Karpas-422 (cell line): ENCODE results near the gene SARDH. TPM values are rescaled to one million over a fixed set of nuclear protein-coding genes. Genes with fewer than 3 reads are reported as not detected.
"Not testable (repeated sequence)": the region's sequence is repeated elsewhere in the genome, so short reads cannot be mapped to it uniquely, and the experiment has no call there.

Experiments used
- DNase-seq: peaks from one replicate; pipeline ENCODE4 v3.0.0-alpha.2; 2015
- H2AFZ ChIP-seq: fragments of 200-600 bp; sonication (generic); 2 replicates; pipeline ENCODE4 v1.6.1; 2014; ENCODE audit warnings: antibody characterized with exemption, low read length, mixed read lengths
- H3K27ac ChIP-seq: fragments of 200-600 bp; sonication (generic); 2 replicates; pipeline ENCODE4 v1.5.1; 2014; ENCODE audit warnings: mild to moderate bottlenecking, low read length, moderate library complexity
- H3K27me3 ChIP-seq: fragments of 200-600 bp; sonication (generic); 2 replicates; pipeline ENCODE4 v1.6.1; 2014; ENCODE audit warnings: low read length, mixed read lengths
- H3K36me3 ChIP-seq: fragments of 200-600 bp; sonication (generic); 2 replicates; pipeline ENCODE4 v1.6.1; 2014; ENCODE audit warnings: low read length, mixed read lengths; ENCODE audit not compliant: insufficient read depth
- H3K4me1 ChIP-seq: fragments of 200-600 bp; sonication (generic); 2 replicates; pipeline ENCODE4 v1.6.1; 2014; ENCODE audit warnings: mild to moderate bottlenecking, low read length, mixed read lengths
- H3K4me2 ChIP-seq: fragments of 200-600 bp; sonication (generic); 2 replicates; pipeline ENCODE4 v1.6.1; 2014; ENCODE audit warnings: low read length, low read depth, mild to moderate bottlenecking; ENCODE audit not compliant: poor library complexity, severe bottlenecking
- H3K4me3 ChIP-seq: fragments of 200-600 bp; sonication (generic); 2 replicates; pipeline ENCODE4 v1.5.1; 2014; ENCODE audit warnings: mild to moderate bottlenecking, antibody characterized with exemption, low read length, mixed read lengths
- H3K79me2 ChIP-seq: fragments of 200-600 bp; sonication (generic); 2 replicates; pipeline ENCODE4 v1.6.1; 2014; ENCODE audit warnings: mild to moderate bottlenecking, low read length, mixed read lengths
- H3K9ac ChIP-seq: fragments of 200-600 bp; sonication (generic); 2 replicates; pipeline ENCODE4 v1.6.0; 2014; ENCODE audit warnings: low read length
- H3K9me2 ChIP-seq: fragments of 200-600 bp; sonication (generic), shearing (Covaris generic); replicated peaks from 2 replicates; pipeline ENCODE4 v1.6.0; 2014; ENCODE audit warnings: mild to moderate bottlenecking, low read length, moderate library complexity; ENCODE audit not compliant: insufficient read depth
- H3K9me3 ChIP-seq: fragments of 300-700, 200-600 bp; sonication (generic); 2 replicates; pipeline ENCODE4 v1.6.1; 2014; ENCODE audit warnings: low read length, mixed read lengths
- H4K20me1 ChIP-seq: fragments of 200-600 bp; sonication (generic); 2 replicates; pipeline ENCODE4 v1.6.1; 2014; ENCODE audit warnings: mild to moderate bottlenecking, antibody characterized with exemption, low read length, low read depth; ENCODE audit not compliant: insufficient read depth
- total RNA-seq: library from RNA; depleted of rRNA; stranded (reverse); fragments of >200 nt; shearing (Covaris generic); gene quantifications from 2 replicates; pipeline ENCODE4 v1.2.3, GENCODE V29; 2014; ENCODE audit warnings: low replicate concordance

Gene SARDH
- total RNA-seq, 1 experiment from 2014 or later: not detected

- Histone ChIP-seq H3K4me1 (no peaks in the 10 kb centered on the region), H3K27me3 (no peaks in the 10 kb centered on the region), H4K20me1 (no peaks in the 10 kb centered on the region), H3K27ac (no peak overlapping the region), H3K36me3 (no peaks in the 10 kb centered on the region), H3K9me2 (no peaks in the 10 kb centered on the region), H2AFZ (no peak overlapping the region), H3K4me2 (no peak overlapping the region), H3K4me3 (no peak overlapping the region), H3K9me3 (no peaks in the 10 kb centered on the region), H3K9ac (no peak overlapping the region), H3K79me2 (no peaks in the 10 kb centered on the region)
- no peak for DNase-seq
Measured at GRCh38 chr9:133679466-133680061, 58.6 kb downstream of the SARDH start.

DNA sequence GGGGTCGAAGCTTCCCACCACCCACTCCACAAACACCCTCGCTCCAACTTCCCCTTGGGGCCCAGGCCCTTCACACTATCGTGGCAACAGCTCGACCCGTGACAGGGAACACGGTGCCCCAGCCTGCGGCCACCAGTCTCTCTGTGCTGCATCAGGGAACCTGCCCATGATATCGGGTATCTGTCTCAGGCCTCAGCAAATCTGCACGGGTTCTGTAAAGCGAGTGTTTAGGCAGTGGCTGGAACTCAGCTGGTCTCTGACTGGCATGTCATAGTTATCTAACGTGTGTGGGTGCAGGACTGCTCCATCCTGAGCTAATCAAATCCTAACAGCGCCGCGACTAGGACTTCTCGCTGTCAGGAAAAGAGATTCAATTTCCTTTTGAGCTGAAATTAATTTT, 59.1 kb downstream of the SARDH start:
- no peak overlapping the region for H2AFZ ChIP-seq
- H3K9ac ChIP-seq: no peak overlapping the region
- no peaks in the 10 kb centered on the region for H3K9me3 ChIP-seq
- no peaks in the 10 kb centered on the region for H4K20me1 ChIP-seq
- H3K9me2 ChIP-seq: no peaks in the 10 kb centered on the region
- H3K4me2 ChIP-seq: no peak overlapping the region
- no peaks in the 10 kb centered on the region for H3K4me1 ChIP-seq
- DNase-seq: no peak
- H3K36me3 ChIP-seq: no peaks in the 10 kb centered on the region
- no peak overlapping the region for H3K27ac ChIP-seq
- H3K79me2 ChIP-seq: no peaks in the 10 kb centered on the region
- no peaks in the 10 kb centered on the region for H3K27me3 ChIP-seq
- H3K4me3 ChIP-seq: no peak overlapping the region

GRCh38 chr9:133677126-133678010, 60.8 kb downstream of the SARDH start:
- Histone ChIP-seq H3K27ac (no peak overlapping the region), H3K9me2 (no peaks in the 10 kb centered on the region), H4K20me1 (no peaks in the 10 kb centered on the region), H3K9me3 (no peaks in the 10 kb centered on the region), H3K4me3 (no peak overlapping the region), H3K79me2 (no peaks in the 10 kb centered on the region), H3K9ac (no peak overlapping the region), H3K36me3 (no peaks in the 10 kb centered on the region), H2AFZ (no peak overlapping the region), H3K27me3 (no peaks in the 10 kb centered on the region), H3K4me1 (no peaks in the 10 kb centered on the region), H3K4me2 (no peak overlapping the region)
- no peak for DNase-seq

DNA sequence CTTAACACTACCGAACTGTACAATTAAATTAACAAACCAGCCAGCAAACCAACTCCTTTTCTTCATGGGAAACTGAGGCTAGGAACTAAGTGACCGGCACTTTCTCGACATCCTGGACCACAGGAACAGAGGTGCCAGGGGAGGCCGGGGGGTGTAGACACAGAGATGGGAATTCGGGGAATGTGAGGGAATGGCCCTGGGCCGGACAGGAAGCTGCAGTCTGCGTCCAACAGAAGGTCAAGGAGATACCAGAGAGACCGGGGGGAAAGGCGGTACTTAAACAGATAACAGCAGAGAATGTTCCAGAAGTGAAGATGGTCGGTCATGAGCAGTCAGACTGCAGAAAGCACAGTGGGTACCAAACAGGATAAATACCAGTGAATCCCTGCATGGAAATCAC, 61.7 kb downstream of the SARDH start:
- Histone ChIP-seq H3K4me1 (no peaks in the 10 kb centered on the region), H3K27me3 (no peaks in the 10 kb centered on the region; the same call in 1 of the 2 replicates), H3K4me2 (no peak overlapping the region), H3K4me3 (no peak overlapping the region), H3K79me2 (no peaks in the 10 kb centered on the region), H3K9ac (no peak overlapping the region), H4K20me1 (no peaks in the 10 kb centered on the region), H3K9me2 (no peaks in the 10 kb centered on the region), H3K9me3 (no peaks in the 10 kb centered on the region), H3K27ac (no peak overlapping the region), H2AFZ (no peak overlapping the region), H3K36me3 (no peaks in the 10 kb centered on the region)
- no peak for DNase-seq

DNA sequence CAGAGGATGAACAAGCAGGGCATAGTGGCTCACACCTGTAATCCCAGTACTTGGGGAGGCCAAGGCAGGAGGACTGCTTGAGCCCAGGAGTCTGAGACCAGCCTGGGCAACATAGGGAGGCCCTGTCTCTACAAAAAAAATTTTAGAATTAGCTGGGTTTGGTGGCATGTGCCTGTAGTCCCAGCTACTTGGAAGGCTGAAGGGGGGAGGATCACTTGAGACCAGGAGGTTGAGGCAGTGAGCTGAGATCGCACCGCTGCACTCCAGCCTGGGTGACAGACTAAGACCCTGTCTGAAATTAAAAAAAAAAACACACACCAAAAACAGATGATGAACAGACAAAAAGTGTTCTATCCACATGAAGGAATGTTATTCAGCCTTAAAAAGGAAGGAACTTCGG, 62.4 kb downstream of the SARDH start:
- not testable (repeated sequence) for H3K27me3 ChIP-seq, H3K4me1 ChIP-seq, H3K36me3 ChIP-seq, H3K9me2 ChIP-seq, H3K27ac ChIP-seq, DNase-seq, H3K9me3 ChIP-seq, H3K79me2 ChIP-seq, H2AFZ ChIP-seq, H3K4me2 ChIP-seq, H3K4me3 ChIP-seq, H3K9ac ChIP-seq, H4K20me1 ChIP-seq

DNA sequence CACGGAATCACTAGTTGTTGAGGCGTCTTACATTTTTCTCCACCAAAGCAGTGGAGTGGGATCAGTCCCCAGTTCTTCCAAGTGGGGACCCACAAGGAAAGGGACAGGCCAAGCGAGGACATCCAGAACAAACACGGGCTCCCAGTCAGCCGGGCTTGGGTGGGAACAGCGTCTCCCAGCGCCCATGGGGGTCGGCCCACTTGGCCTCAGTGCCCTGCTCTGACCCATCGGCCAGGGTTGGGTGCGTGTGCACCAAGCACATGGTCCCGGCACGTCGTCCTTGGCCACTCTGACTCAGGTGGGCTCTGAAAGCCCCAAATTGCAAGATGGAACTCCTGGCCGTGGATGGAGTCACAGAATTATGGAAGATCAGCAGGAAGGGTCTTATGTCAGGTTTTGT, 64.1 kb downstream of the SARDH start:
- Histone ChIP-seq H2AFZ (no peak overlapping the region), H3K4me1 (no peaks in the 10 kb centered on the region), H3K36me3 (no peaks in the 10 kb centered on the region), H3K9ac (no peak overlapping the region), H3K27me3 (no peaks in the 10 kb centered on the region; the same call in 1 of the 2 replicates), H3K9me3 (no peaks in the 10 kb centered on the region), H3K9me2 (no peaks in the 10 kb centered on the region), H4K20me1 (no peaks in the 10 kb centered on the region), H3K79me2 (no peaks in the 10 kb centered on the region), H3K4me3 (no peak overlapping the region), H3K27ac (no peak overlapping the region), H3K4me2 (no peak overlapping the region)
- no peak for DNase-seq

- Histone ChIP-seq H3K79me2 (no peaks in the 10 kb centered on the region), H3K27ac (no peak overlapping the region), H4K20me1 (no peaks in the 10 kb centered on the region), H3K36me3 (no peaks in the 10 kb centered on the region), H3K4me1 (no peaks in the 10 kb centered on the region), H3K27me3 (no peaks in the 10 kb centered on the region; the same call in 1 of the 2 replicates), H3K9ac (no peak overlapping the region), H3K9me2 (no peaks in the 10 kb centered on the region), H3K4me2 (no peak overlapping the region), H3K4me3 (no peak overlapping the region), H3K9me3 (no peaks in the 10 kb centered on the region), H2AFZ (no peak overlapping the region)
- DNase-seq: no peak
Measured at GRCh38 chr9:133673258-133673655, 64.9 kb downstream of the SARDH start.

DNA sequence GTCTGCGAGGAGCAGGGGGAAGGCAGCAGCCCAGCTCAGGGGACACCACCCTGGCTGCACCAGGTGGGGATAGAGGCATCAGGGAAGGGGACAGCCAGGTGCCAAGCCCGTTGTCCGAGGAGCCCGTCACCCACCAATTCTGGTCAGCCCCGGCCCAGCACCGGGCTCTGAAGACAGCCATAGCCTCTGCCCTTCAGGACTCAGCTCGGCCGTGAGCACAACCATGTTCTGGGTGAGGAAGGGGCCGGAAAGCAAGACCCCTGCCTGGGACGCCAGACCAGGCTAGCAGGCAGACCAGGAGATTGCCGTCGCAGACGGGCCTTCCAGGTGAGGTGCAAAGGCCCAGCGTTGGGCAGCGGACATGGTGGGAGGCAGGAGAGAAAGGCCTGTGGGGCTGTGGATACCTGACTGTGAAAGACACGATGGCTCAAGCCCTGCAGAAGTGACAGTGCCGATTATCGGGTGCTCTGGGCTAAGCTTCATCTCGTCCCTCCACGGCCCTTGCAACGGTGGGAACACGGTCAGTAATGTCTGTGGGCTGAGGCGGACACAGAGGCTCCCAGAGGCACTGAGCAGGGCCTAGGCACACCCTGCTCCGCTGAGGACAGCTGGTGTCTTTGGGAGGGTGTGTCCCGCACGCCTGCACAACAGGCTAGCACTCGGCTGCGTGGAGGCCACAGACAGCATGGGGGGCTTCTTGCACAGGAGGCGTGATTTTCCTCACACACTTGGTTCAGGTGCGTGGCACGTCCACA, 65.5 kb downstream of the SARDH start:
- Histone ChIP-seq H3K9me3 (no peaks in the 10 kb centered on the region), H3K27ac (no peak overlapping the region), H3K36me3 (no peaks in the 10 kb centered on the region), H3K4me2 (no peak overlapping the region), H3K27me3 (no peaks in the 10 kb centered on the region; the same call in 1 of the 2 replicates), H4K20me1 (no peaks in the 10 kb centered on the region), H3K9ac (no peak overlapping the region), H2AFZ (no peak overlapping the region), H3K4me1 (no peaks in the 10 kb centered on the region), H3K9me2 (no peaks in the 10 kb centered on the region), H3K79me2 (no peaks in the 10 kb centered on the region), H3K4me3 (no peak overlapping the region)
- DNase-seq: no peak
